HepG2 (cell line): ENCODE data around the gene MICOS13.

Experiments used
- CBX5 ChIP-seq: sonication (generic); formaldehyde crosslinking; IDR thresholded peaks from 2 replicates; pipeline ENCODE4 v1.4.0; 2020; ENCODE audit warnings: missing genetic modification reagents, borderline replicate concordance
- EZH2 ChIP-seq: conservative IDR thresholded peaks from 2 replicates; pipeline ENCODE4 v1.6.1; 2012; ENCODE audit warnings: mild to moderate bottlenecking, low read depth, low read length, moderate library complexity
- FOXJ3 ChIP-seq: sonication (generic); formaldehyde crosslinking; IDR thresholded peaks from 2 replicates; pipeline ENCODE4 v1.4.0; 2020; ENCODE audit warnings: missing genetic modification reagents, mild to moderate bottlenecking, borderline replicate concordance
- GATAD2A ChIP-seq: IDR thresholded peaks from 2 replicates; pipeline ENCODE4 v1.6.1; 2016
- ISL2 ChIP-seq: sonication (generic); formaldehyde crosslinking; IDR thresholded peaks from 2 replicates; pipeline ENCODE4 v1.5.0; 2020; ENCODE audit warnings: missing genetic modification reagents
- POLR2AphosphoS5 ChIP-seq: IDR thresholded peaks from 2 replicates; pipeline ENCODE4 v1.6.1; 2012; ENCODE audit warnings: low read depth, low read length
- YEATS4 ChIP-seq: sonication (generic); formaldehyde crosslinking; IDR thresholded peaks from 2 replicates; pipeline ENCODE4 v1.4.0; 2020; ENCODE audit warnings: missing genetic modification reagents, borderline replicate concordance
- ZEB1 ChIP-seq: IDR thresholded peaks from 2 replicates; pipeline ENCODE4 v1.6.1; 2012; ENCODE audit warnings: mild to moderate bottlenecking, low read depth, inconsistent platforms; ENCODE audit not compliant: insufficient replicate concordance
- ZNF317 ChIP-seq: sonication (generic); formaldehyde crosslinking; IDR thresholded peaks from 2 replicates; pipeline ENCODE4 v1.5.0; 2020; ENCODE audit warnings: mild to moderate bottlenecking, missing genetic modification reagents
- TF ChIP-seq, protein P1 (sequence below): sonication (generic); formaldehyde crosslinking; conservative IDR thresholded peaks from 2 replicates; pipeline ENCODE4 v1.4.0; 2020; ENCODE audit warnings: missing genetic modification reagents
- TF ChIP-seq, protein P2 (sequence below): sonication (generic); formaldehyde crosslinking; IDR thresholded peaks from 2 replicates; pipeline ENCODE4 v1.4.0; 2020; ENCODE audit warnings: low read depth, missing genetic modification reagents
- TF ChIP-seq, protein P3 (sequence below): sonication (generic); formaldehyde crosslinking; IDR thresholded peaks from 2 replicates; pipeline ENCODE4 v1.4.0; 2020; ENCODE audit warnings: low read depth, mild to moderate bottlenecking, missing genetic modification reagents
- TF ChIP-seq, protein P4 (sequence below): sonication (generic); formaldehyde crosslinking; IDR thresholded peaks from 2 replicates; pipeline ENCODE4 v1.5.1; 2020; ENCODE audit warnings: mild to moderate bottlenecking, missing genetic modification reagents
- TF ChIP-seq, protein P5 (sequence below): sonication (generic); formaldehyde crosslinking; IDR thresholded peaks from 2 replicates; pipeline ENCODE4 v1.9.0; 2021; ENCODE audit warnings: missing genetic modification reagents, borderline replicate concordance

DNA sequence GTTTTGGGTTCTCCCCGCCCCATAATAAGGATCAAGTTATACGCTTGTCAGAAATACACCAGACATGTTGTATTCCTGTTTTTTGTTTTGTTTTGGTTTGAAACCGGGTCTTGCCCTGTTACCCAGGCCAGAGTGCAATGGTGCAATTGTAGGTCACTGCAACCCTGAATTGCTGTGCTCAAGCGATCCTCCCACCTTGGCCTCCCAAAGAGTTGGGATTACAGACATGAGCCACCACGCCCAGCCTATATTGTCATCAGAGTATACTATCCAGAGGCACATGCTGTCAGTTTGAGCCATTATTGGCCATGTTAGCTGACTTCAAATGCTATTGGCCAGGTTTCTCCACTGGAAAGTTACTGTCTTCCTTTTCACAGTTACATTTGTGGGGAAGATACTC is 47.7 kb downstream of the MICOS13 start:
- TF ChIP-seq GATAD2A (no peak), EZH2 (no peak), ZNF317 (CRISPR knock-in tag) (no peak), FOXJ3 (no peak), CBX5 (no peak), ISL2 (CRISPR knock-in tag) (no peak), ZEB1 (no peak), YEATS4 (CRISPR knock-in tag) (no peak), POLR2AphosphoS5 (no peak)
- TF ChIP-seq, protein P1, sequence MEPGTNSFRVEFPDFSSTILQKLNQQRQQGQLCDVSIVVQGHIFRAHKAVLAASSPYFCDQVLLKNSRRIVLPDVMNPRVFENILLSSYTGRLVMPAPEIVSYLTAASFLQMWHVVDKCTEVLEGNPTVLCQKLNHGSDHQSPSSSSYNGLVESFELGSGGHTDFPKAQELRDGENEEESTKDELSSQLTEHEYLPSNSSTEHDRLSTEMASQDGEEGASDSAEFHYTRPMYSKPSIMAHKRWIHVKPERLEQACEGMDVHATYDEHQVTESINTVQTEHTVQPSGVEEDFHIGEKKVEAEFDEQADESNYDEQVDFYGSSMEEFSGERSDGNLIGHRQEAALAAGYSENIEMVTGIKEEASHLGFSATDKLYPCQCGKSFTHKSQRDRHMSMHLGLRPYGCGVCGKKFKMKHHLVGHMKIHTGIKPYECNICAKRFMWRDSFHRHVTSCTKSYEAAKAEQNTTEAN (CRISPR knock-in tag): no peak
- TF ChIP-seq, protein P2, sequence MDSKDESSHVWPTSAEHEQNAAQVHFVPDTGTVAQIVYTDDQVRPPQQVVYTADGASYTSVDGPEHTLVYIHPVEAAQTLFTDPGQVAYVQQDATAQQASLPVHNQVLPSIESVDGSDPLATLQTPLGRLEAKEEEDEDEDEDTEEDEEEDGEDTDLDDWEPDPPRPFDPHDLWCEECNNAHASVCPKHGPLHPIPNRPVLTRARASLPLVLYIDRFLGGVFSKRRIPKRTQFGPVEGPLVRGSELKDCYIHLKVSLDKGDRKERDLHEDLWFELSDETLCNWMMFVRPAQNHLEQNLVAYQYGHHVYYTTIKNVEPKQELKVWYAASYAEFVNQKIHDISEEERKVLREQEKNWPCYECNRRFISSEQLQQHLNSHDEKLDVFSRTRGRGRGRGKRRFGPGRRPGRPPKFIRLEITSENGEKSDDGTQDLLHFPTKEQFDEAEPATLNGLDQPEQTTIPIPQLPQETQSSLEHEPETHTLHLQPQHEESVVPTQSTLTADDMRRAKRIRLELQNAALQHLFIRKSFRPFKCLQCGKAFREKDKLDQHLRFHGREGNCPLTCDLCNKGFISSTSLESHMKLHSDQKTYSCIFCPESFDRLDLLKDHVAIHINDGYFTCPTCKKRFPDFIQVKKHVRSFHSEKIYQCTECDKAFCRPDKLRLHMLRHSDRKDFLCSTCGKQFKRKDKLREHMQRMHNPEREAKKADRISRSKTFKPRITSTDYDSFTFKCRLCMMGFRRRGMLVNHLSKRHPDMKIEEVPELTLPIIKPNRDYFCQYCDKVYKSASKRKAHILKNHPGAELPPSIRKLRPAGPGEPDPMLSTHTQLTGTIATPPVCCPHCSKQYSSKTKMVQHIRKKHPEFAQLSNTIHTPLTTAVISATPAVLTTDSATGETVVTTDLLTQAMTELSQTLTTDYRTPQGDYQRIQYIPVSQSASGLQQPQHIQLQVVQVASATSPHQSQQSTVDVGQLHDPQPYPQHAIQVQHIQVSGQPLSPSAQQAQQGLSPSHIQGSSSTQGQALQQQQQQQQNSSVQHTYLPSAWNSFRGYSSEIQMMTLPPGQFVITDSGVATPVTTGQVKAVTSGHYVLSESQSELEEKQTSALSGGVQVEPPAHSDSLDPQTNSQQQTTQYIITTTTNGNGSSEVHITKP: no peak
- TF ChIP-seq, protein P3, sequence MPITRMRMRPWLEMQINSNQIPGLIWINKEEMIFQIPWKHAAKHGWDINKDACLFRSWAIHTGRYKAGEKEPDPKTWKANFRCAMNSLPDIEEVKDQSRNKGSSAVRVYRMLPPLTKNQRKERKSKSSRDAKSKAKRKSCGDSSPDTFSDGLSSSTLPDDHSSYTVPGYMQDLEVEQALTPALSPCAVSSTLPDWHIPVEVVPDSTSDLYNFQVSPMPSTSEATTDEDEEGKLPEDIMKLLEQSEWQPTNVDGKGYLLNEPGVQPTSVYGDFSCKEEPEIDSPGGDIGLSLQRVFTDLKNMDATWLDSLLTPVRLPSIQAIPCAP: no peak
- TF ChIP-seq, protein P4, sequence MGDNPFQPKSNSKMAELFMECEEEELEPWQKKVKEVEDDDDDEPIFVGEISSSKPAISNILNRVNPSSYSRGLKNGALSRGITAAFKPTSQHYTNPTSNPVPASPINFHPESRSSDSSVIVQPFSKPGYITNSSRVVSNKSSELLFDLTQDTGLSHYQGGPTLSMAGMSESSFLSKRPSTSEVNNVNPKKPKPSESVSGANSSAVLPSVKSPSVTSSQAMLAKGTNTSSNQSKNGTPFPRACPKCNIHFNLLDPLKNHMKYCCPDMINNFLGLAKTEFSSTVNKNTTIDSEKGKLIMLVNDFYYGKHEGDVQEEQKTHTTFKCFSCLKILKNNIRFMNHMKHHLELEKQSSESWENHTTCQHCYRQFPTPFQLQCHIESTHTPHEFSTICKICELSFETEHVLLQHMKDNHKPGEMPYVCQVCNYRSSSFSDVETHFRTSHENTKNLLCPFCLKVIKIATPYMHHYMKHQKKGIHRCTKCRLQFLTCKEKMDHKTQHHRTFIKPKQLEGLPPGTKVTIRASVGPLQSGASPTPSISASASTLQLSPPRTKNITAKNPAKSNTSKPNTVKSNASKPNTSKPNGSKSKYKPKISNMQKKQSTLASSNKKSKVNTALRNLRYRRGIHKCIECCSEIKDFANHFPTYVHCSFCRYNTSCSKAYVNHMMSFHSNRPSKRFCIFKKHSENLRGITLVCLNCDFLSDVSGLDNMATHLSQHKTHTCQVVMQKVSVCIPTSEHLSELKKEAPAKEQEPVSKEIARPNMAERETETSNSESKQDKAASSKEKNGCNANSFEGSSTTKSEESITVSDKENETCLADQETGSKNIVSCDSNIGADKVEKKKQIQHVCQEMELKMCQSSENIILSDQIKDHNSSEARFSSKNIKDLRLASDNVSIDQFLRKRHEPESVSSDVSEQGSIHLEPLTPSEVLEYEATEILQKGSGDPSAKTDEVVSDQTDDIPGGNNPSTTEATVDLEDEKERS (CRISPR knock-in tag): no peak
- TF ChIP-seq, protein P5, sequence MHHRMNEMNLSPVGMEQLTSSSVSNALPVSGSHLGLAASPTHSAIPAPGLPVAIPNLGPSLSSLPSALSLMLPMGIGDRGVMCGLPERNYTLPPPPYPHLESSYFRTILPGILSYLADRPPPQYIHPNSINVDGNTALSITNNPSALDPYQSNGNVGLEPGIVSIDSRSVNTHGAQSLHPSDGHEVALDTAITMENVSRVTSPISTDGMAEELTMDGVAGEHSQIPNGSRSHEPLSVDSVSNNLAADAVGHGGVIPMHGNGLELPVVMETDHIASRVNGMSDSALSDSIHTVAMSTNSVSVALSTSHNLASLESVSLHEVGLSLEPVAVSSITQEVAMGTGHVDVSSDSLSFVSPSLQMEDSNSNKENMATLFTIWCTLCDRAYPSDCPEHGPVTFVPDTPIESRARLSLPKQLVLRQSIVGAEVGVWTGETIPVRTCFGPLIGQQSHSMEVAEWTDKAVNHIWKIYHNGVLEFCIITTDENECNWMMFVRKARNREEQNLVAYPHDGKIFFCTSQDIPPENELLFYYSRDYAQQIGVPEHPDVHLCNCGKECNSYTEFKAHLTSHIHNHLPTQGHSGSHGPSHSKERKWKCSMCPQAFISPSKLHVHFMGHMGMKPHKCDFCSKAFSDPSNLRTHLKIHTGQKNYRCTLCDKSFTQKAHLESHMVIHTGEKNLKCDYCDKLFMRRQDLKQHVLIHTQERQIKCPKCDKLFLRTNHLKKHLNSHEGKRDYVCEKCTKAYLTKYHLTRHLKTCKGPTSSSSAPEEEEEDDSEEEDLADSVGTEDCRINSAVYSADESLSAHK: no peak
